AG09309 (cell line): ENCODE data around the gene TRH.
A peak's percentile ranks its signal among the peaks of the same experiment; 100 is the strongest.
"Not testable (repeated sequence)": the region's sequence is repeated elsewhere in the genome, so short reads cannot be mapped to it uniquely, and the experiment has no call there.

ENCODE experiments used
- DNase-seq: peaks from one replicate; pipeline ENCODE4 v3.0.0-alpha.2; 2010; ENCODE audit warnings: low read depth
- H3K4me3 ChIP-seq: 2 replicates; pipeline ENCODE4 v1.5.1; 2011; ENCODE audit warnings: mild to moderate bottlenecking, low read depth, low read length, moderate library complexity; ENCODE audit not compliant: control insufficient read depth
- TF ChIP-seq, protein P1 (sequence below): IDR thresholded peaks from 2 replicates; pipeline ENCODE4 v1.5.1; 2011; ENCODE audit warnings: mild to moderate bottlenecking, low read depth, low read length, inconsistent platforms; ENCODE audit not compliant: insufficient read depth, control insufficient read depth; ENCODE audit errors: missing control alignments

TRH gene

DNA sequence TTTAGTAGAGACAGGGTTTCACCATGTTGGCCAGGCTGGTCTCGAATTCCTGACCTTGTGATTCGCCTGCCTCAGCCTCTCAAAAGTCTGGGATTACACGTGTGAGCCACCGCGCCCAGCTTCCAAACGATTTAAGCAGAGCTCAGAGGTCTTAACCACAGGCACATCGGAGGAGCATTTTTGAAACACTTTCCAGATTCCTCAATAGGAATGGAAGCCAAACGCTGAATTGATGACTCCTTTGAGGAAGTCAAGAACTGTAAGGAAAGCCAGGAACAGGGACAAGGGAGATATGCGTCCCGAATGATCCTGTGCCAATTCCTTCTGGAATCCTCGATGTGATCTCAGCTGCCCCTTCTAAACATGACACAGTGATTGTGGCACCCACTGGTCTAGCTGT is 40.0 kb downstream of the TRH start:
- H3K4me3 ChIP-seq: no peak overlapping the region
- TF ChIP-seq, protein P1, sequence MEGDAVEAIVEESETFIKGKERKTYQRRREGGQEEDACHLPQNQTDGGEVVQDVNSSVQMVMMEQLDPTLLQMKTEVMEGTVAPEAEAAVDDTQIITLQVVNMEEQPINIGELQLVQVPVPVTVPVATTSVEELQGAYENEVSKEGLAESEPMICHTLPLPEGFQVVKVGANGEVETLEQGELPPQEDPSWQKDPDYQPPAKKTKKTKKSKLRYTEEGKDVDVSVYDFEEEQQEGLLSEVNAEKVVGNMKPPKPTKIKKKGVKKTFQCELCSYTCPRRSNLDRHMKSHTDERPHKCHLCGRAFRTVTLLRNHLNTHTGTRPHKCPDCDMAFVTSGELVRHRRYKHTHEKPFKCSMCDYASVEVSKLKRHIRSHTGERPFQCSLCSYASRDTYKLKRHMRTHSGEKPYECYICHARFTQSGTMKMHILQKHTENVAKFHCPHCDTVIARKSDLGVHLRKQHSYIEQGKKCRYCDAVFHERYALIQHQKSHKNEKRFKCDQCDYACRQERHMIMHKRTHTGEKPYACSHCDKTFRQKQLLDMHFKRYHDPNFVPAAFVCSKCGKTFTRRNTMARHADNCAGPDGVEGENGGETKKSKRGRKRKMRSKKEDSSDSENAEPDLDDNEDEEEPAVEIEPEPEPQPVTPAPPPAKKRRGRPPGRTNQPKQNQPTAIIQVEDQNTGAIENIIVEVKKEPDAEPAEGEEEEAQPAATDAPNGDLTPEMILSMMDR: no peak
- peak; percentile 42 for DNase-seq

DNA sequence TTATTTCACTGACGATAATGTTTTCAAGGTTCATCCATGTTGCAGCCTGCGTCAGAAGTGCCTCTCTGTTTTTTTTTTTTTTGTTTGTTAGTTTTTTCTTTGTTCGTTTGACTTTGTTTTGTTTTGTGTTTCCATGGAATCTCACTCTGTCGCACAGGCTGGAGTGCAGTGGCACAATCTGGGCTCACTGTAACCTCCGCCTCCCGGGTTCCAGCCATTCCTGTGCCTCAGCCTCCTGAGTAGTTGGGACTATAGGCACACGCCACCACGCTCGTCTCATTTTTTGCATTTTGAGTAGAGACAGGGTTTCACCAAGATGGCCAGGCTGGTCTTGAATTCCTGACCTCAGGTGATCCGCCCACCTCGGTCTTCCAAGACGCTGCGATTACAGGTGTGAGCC is 43.1 kb downstream of the TRH start:
- DNase-seq, H3K4me3 ChIP-seq: not testable (repeated sequence)

DNA sequence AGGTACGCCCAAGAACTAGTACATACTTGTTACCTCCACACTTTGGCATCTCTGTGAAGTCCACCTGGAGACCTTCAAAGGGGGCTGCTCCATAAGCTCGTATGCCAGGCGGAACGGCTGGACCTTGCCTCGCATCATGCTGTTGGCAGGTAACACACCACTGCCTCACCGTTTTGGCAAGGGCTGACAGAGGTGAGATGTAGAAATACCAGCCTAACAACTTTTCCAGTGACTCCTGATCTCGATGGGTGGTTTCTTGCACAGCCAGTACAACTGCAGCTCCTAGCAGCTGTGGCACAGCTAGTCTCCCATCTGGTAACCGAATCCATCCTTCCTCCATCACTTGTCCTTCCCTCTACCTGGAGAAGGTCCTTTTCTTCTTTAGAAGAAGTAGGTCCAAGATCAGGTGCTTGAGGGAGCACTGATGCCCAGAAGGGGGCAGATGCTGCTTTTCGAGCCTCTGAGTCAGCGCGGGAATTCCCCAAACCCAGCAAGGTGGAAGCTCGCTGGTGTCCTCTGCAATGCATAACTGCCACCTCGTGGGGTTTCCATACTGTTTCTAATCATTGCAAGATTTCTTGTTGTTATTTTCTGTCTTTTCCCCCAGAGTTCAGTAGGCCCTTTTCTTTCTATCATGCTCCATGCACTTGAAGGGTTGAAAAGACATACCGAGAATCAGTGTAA is 51.8 kb downstream of the TRH start:
- H3K4me3 ChIP-seq, DNase-seq: not testable (repeated sequence)

DNA sequence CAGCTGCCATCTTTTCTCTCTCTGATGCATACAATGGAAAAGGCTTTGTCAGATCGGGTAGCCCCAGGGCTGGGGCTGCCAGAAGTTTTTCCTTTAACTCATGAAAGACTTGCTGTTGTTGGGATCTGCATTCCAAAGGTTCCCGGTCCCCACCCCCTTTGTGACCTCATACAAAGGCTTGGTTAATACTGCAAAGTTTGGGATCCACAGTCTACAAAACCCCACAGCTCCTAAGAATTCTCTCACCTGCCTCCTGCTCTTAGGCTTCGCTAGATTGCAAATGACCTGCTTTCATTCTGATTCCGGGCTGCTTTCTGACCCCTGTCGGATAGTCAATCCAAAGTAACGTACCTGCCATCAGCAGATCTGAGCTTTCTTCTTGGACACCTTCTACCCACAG is 52.9 kb downstream of the TRH start:
- H3K4me3 ChIP-seq, DNase-seq: not testable (repeated sequence)
